Testis (tissue), 3 donors: ENCODE data around the gene PTPRD. TPM values are rescaled to one million over a fixed set of nuclear protein-coding genes. Genes with fewer than 3 reads are reported as not detected.

Experiments
- DNase-seq: peaks from one replicate; pipeline ENCODE4 v3.0.0-alpha.2; 2019
- H3K27ac ChIP-seq, 2 donors: fragments of 200-600 bp; sonication (generic); one replicate each; pipeline ENCODE4 v1.5.1; 2019
- H3K27me3 ChIP-seq: fragments of 200-600 bp; sonication (generic); one replicate; pipeline ENCODE4 v1.5.1; 2019
- H3K36me3 ChIP-seq: fragments of 200-600 bp; sonication (generic); one replicate; pipeline ENCODE4 v1.5.1; 2017; ENCODE audit warnings: low read depth; ENCODE audit errors: missing control alignments
- H3K4me1 ChIP-seq: fragments of 200-600 bp; sonication (generic); one replicate; pipeline ENCODE4 v1.5.1; 2019
- H3K4me3 ChIP-seq, 2 donors: fragments of 200-600 bp; sonication (generic); one replicate each; pipeline ENCODE4 v1.5.1; 2017 to 2019
- H3K9me3 ChIP-seq: fragments of 200-600 bp; sonication (generic); one replicate; pipeline ENCODE4 v1.5.1; 2017
- POLR2A ChIP-seq: fragments of 450-650 bp; IDR thresholded peaks from one replicate; pipeline ENCODE4 v1.6.1; 2017; ENCODE audit warnings: antibody characterized with exemption, mild to moderate bottlenecking, moderate library complexity
- WGBS, 2 donors: methylation state at CpG; one replicate each; pipeline ENCODE4 v1.1.5; 2018; 5-methylcytosine and 5-hydroxymethylcytosine counted together
- intact Hi-C: fragments of 100-400 bp; cut with DNase I; formaldehyde crosslinking; loops from one replicate; pipeline ENCODE4 v1.15.1; 2023; ENCODE audit warnings: low total_unique reads
- polyA plus RNA-seq: library from polyadenylated mRNA; stranded (reverse); fragments of 350-450 nt; fragmentation: Illumina TruSeq; extraction: RNeasy Lipid Tissue Mini Kit (QIAGEN cat#74804); gene quantifications from one replicate; pipeline ENCODE4 v1.2.3, GENCODE V29; 2014; ENCODE audit warnings: low read depth, low replicate concordance; ENCODE audit not compliant: insufficient read depth
- total RNA-seq, 2 donors: library from RNA; depleted of rRNA; stranded (reverse); fragments of >200 nt; gene quantifications; one replicate each; pipeline ENCODE4 v1.2.3, GENCODE V29; 2016
- TF ChIP-seq, protein P1 (sequence below), 3 experiments: fragments of 450-650 bp in 2 of 3; fragments of 200-600 bp in 1 of 3; sonication (generic) in 1 of 3; IDR thresholded peaks; one replicate each; pipeline ENCODE4 v1.5.1; 2016 to 2019; ENCODE audit warnings: antibody characterized with exemption in 3 of 3, mild to moderate bottlenecking in 2 of 3, moderate library complexity in 1 of 3

The PTPRD gene
- total and polyA plus RNA-seq, 3 donors from 2014 or later = 15.4 to 33.6 (median 32.5) TPM

DNA sequence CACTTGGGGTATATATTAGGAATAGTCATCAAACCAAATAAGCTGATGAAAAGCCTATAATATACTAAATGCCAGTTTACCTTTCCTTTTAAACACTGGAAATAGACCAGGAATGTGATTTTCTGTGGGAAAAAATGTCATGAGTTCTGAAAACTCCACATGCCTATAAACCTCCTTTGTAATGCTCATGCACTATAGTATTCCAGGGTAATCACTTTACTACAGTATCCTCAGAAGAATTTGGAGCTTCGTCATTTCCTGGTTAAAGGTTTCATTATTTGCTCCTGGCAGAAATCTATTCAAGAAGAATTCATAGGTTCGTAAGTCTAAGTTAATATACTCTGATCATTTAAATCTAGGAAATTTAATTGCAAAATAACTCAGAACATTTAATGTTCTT is 1736.5 kb downstream of the PTPRD start:
- no peaks in the 10 kb centered on the region for H3K27me3 ChIP-seq
- DNase-seq = no peak
- no peak overlapping the region for H3K4me3 ChIP-seq
- no peaks in the 10 kb centered on the region for H3K9me3 ChIP-seq
- TF ChIP-seq POLR2A = no peak
- TF ChIP-seq, protein P1, sequence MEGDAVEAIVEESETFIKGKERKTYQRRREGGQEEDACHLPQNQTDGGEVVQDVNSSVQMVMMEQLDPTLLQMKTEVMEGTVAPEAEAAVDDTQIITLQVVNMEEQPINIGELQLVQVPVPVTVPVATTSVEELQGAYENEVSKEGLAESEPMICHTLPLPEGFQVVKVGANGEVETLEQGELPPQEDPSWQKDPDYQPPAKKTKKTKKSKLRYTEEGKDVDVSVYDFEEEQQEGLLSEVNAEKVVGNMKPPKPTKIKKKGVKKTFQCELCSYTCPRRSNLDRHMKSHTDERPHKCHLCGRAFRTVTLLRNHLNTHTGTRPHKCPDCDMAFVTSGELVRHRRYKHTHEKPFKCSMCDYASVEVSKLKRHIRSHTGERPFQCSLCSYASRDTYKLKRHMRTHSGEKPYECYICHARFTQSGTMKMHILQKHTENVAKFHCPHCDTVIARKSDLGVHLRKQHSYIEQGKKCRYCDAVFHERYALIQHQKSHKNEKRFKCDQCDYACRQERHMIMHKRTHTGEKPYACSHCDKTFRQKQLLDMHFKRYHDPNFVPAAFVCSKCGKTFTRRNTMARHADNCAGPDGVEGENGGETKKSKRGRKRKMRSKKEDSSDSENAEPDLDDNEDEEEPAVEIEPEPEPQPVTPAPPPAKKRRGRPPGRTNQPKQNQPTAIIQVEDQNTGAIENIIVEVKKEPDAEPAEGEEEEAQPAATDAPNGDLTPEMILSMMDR (IDR thresholded peaks at IDR 0.05) = no peak
- 91 to 96% methylated on average over 2 of the region's 2 CpGs for WGBS, 2 donors
- H3K36me3 ChIP-seq = no peaks in the 10 kb centered on the region
- no peak overlapping the region for H3K27ac ChIP-seq
- intact Hi-C loops = no loop called here
- H3K4me1 ChIP-seq = no peaks in the 10 kb centered on the region

DNA sequence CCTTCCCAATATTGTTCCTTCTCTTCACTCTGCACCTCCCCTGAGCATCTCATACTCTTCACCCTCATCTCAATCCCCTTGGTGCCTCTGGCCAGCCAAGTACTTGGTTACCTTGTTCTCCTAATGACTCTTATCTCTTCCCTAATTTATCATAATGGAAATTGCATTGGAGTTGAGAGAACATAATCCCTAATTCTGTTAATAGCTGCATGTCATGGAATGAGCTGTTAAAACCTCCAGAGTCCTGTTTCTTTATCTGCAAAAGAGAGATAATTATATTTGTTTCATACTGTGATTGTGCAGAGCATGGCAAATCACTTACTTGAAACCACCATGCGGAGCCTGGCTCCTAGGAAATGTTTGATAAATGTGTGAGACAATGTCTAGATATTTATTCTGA is 1738.3 kb downstream of the PTPRD start:
- DNase-seq = no peak
- 60 to 92% methylated on average over 1 of the region's 1 CpG for WGBS, 2 donors
- no peaks in the 10 kb centered on the region for H3K36me3 ChIP-seq
- TF ChIP-seq POLR2A = no peak
- TF ChIP-seq, protein P1 (IDR thresholded peaks at IDR 0.05) = no peak
- intact Hi-C loops = no loop called here
- no peaks in the 10 kb centered on the region for H3K9me3 ChIP-seq
- no peak overlapping the region for H3K27ac ChIP-seq
- H3K4me1 ChIP-seq = no peaks in the 10 kb centered on the region
- H3K4me3 ChIP-seq = no peak overlapping the region
- H3K27me3 ChIP-seq = no peaks in the 10 kb centered on the region

DNA sequence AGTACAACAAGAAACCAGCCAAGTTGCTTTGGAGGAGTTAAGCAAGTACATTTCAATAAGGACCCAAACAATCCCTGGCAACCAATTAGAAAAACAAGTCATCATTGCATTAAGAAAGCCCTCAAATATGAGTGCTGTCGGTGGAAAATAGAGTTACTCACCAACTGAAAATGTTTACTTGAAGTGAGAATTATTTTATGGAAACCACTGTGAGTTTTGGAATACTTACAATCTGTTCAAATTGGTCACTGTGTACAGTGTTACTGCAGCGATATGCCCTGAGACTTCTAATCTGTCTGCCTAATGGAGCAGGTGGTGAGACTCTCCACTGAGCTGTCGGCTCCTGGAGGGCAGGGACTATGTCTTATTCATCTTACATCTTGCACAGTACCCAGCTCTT is 1740.0 kb downstream of the PTPRD start:
- 62% methylated on average over 3 of the region's 3 CpGs for WGBS, 2 donors
- TF ChIP-seq, protein P1 (IDR thresholded peaks at IDR 0.05) = no peak
- TF ChIP-seq POLR2A = no peak

DNA sequence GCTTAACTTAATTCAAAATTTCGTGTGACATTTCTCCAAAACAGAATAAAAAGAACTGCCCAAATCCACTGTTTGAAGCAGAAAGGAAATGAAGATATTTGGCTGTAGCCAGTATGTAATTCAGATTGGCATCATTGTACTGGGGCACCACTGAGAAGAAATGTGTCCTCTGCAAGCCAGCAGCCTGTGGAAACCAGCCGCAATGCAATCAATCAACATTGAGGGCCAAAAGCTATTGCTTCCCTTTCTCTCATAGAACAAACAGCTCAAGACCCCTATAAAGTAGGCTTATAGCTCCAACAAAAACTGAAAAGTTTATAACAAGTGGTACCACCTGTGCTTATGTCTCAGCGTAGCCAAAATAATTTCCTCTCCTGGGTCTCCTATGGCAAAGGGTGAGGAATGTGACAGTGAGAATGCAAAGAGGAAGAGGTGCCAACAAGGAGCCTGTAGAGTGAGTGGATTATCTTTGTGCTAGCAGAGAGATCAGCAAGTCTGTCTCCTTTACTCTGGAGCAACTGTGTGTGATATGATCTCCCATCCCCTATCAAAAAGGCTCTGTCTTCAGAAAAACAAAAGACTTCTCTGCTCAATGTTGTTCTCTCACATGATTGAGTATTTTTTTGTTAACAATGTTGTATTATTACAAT is 1740.9 kb downstream of the PTPRD start:
- no peaks in the 10 kb centered on the region for H3K4me1 ChIP-seq
- no peaks in the 10 kb centered on the region for H3K27me3 ChIP-seq
- H3K36me3 ChIP-seq = no peaks in the 10 kb centered on the region
- no peak for TF ChIP-seq POLR2A
- TF ChIP-seq, protein P1 (IDR thresholded peaks at IDR 0.05) = no peak
- no peak overlapping the region for H3K27ac ChIP-seq
- no peaks in the 10 kb centered on the region for H3K9me3 ChIP-seq
- 83 to 88% methylated on average over 3 of the region's 3 CpGs for WGBS, 2 donors
- intact Hi-C loops = no loop called here
- DNase-seq = no peak
- H3K4me3 ChIP-seq = no peak overlapping the region

More for the DNA sequence above, 1740.0 kb downstream of the PTPRD start:
- DNase-seq = no peak
- intact Hi-C loops = no loop called here
- H3K9me3 ChIP-seq = no peaks in the 10 kb centered on the region
- H3K36me3 ChIP-seq = no peaks in the 10 kb centered on the region
- no peaks in the 10 kb centered on the region for H3K27me3 ChIP-seq
- no peak overlapping the region for H3K4me3 ChIP-seq
- H3K4me1 ChIP-seq = no peaks in the 10 kb centered on the region
- no peak overlapping the region for H3K27ac ChIP-seq

DNA sequence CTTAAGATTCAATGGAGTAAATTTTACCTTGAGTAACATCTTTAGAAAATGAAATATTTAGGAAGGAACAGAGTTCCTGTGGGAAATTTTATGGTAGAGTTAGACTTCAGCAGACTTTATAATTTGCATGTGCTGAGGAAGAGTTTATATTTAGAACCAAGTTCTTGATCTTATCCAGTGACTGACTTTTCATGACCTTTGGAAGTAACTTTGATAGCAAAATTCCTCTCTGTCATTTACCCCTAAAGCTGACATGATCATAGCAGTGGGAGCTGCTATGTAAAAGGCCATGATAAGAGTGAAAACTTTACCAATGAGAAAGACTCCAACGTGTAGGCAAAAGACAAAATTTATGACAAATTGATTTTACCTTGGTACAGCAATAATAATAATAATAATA is 1741.4 kb downstream of the PTPRD start:
- Histone ChIP-seq H3K36me3 (no peaks in the 10 kb centered on the region), H3K4me3 (no peak overlapping the region), H3K27ac (no peak overlapping the region), H3K27me3 (no peaks in the 10 kb centered on the region), H3K9me3 (no peaks in the 10 kb centered on the region), H3K4me1 (no peaks in the 10 kb centered on the region)
- TF ChIP-seq, protein P1 (IDR thresholded peaks at IDR 0.05) = no peak
- no peak for TF ChIP-seq POLR2A
- WGBS, 2 donors = 40 to 62% methylated on average over 1 of the region's 1 CpG
- intact Hi-C loops = no loop called here
- DNase-seq = no peak
